GM21529 (cell line): Measurements from ENCODE around the gene ARMS2.

Experiments
- ATAC-seq: cut with Tn5 transposase; IDR thresholded peaks from one replicate; pipeline ENCODE4 v1.9.1; 2021; ENCODE audit not compliant: unreplicated experiment

The ARMS2 gene

GRCh38 chr10:122454603-122455080, at the start of gene ARMS2:
Gene ARMS2 (plus strand): TSS chr10:122454653. CDS start chr10:122454728, 75 bp downstream.
- ATAC-seq, result no peak

DNA sequence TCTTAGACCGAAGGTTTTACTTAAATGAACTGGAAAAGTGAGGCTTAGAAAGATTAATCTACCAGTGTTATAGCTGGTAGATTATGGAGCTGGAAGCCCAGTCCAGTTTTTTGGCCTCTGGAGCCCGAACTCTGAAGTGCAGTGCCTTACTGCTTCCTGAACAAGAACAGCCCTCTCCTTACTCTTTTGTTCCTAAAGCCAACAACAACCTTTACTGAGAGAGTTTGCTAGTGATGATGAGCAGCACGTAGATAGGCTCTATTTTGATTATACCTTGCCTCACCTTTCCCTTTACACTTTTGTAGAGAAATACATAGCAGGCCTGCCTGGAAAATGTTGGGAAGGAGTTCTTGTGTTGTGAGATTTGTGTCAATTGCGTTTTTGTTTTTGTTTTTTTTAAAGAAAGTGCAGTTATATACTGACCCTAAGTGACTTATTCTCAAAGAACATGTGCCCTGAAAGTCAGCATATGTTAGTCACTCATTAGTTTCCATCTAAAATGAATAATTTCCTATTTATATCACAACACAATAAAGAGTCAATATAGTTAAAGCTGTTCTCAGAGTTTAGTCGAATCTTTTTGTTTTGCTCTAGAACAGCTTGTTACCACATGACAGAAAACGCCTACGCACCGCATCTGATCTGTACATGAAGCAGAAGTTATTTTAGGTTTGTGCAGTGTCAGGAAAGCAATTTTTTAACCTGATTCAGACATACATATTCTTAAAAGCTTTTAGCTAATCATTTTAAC, 46.9 kb upstream of the ARMS2 start:
- ATAC-seq, result no peak

- ATAC-seq, result no peak
These were observed 41.1 kb upstream of the ARMS2 start for GRCh38 chr10:122413327-122413726.

GRCh38 chr10:122417667-122418066, 36.8 kb upstream of the ARMS2 start:
- no peak for ATAC-seq

DNA sequence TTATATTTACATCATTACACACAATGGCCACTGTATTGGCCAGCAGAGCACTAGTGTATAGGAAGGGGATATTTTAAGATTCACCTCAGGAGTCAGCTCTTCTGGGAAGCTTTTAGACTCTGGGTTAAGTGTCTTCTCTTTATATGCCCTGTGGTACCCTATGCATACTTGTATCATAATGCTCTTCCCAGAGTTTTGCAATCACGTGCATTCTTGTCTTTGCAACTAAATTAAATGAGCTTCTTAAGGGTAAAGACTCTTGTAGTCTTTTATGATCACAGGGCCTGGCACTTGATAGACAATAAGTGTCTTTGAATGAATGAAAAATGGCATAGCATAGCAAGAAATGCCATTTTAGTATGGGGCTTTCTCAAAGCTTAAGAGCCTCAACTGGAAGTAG, 35.4 kb upstream of the ARMS2 start:
- no peak for ATAC-seq

- ATAC-seq, result no peak
These were observed 34.4 kb upstream of the ARMS2 start for GRCh38 chr10:122419876-122420623.

DNA sequence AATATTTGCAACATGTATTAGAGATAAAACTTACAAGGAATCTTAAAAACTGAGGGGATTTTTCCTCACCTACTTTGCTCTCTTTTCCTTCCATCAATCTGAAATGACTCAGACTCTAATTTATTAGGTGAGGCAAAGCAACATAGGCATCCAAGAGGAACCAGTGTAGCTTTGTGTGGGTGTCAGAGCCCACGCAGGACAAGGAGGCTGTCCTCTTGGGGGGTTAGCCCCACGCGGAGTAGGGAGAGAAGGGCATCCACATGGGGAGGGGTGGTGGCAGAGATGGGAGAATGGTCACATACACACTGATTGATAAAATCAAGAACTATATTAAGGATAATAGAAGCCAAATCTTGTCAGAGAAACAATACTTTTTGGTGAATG, 33.8 kb upstream of the ARMS2 start:
- ATAC-seq, result no peak

GRCh38 chr10:122421054-122421625, 33.3 kb upstream of the ARMS2 start:
- no peak for ATAC-seq

- ATAC-seq, result no peak
These were observed 32.7 kb upstream of the ARMS2 start for GRCh38 chr10:122421742-122422141.

DNA sequence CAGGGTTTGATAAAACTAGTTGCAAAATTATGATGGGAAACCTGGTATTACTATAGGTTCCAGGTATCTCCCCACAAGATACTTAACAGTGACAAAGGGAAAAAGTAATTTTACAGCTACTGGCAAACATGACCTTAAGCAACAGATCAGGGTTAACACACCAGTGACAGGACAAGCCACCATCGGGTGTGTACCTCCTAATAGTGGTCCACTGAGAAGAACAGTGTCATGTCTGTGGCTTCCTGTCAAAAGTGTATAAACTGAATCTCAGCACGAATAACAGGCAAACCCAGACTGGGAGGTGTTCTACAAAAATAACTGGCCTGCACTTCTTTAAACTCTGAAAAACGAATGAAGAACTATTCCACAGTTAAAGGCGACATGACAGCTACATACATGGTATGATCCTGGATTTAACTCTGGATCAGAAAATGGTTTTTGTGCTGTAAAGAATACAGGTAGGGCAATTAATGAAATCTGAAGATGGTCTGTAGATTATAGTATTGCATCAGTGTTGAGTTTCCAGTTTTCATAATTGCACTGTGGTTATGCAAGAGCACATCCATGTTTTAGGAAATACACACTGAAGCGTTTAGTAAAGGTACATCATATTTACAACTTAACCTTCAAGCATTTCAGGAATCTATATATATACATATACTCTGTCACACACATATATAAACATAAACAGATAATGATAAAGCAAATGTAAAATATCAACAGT, 32.0 kb upstream of the ARMS2 start:
- ATAC-seq, result no peak

GRCh38 chr10:122424059-122424458, 30.4 kb upstream of the ARMS2 start:
- ATAC-seq, result no peak

DNA sequence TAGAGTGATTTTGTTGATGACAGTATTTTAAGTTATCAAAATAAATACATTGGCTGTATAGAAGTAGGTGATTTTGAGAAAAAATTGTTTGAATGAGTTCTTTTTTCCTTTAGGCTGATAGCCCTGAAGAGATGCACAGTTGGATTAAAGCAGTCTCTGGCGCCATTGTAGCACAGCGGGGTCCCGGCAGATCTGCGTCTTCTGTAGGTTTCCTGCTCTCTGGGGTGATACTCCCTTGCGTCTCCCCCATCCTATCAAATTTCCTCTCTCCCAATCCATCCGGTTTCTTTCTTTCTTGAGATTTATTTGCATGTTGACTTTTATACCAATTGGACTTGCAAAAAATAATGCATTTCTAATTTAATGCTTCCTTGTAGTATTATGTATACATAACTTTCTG, 27.6 kb upstream of the ARMS2 start:
- no peak for ATAC-seq

- no peak for ATAC-seq
These were observed 27.2 kb upstream of the ARMS2 start for GRCh38 chr10:122427280-122427679.

- ATAC-seq, result no peak
These were observed 19.1 kb upstream of the ARMS2 start for GRCh38 chr10:122435212-122435827.

DNA sequence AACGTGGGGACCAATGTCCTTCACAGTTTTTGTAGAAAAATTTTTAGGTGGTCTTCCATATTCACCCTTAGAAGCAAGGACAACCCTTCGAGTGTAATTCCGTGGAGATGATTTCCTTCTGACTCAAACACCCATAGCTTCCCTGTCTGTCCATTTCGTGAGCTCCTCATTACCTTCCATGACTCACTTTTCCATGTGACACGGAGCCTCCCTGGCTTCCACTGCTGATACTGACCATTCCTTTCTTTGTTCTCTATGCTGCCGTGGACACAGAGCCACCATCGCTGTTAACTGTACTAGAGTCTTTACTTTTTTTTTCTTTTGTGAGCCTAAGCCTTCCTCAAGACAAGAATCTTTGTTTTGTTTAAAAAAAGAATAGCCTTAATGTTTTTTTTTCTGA, 12.5 kb upstream of the ARMS2 start:
- ATAC-seq, result no peak

GRCh38 chr10:122445469-122445868, 9.0 kb upstream of the ARMS2 start:
- no peak for ATAC-seq

- ATAC-seq, result no peak
These were observed 8.5 kb upstream of the ARMS2 start for GRCh38 chr10:122445904-122446303.

GRCh38 chr10:122446668-122447423, 7.6 kb upstream of the ARMS2 start:
- ATAC-seq, result no peak

DNA sequence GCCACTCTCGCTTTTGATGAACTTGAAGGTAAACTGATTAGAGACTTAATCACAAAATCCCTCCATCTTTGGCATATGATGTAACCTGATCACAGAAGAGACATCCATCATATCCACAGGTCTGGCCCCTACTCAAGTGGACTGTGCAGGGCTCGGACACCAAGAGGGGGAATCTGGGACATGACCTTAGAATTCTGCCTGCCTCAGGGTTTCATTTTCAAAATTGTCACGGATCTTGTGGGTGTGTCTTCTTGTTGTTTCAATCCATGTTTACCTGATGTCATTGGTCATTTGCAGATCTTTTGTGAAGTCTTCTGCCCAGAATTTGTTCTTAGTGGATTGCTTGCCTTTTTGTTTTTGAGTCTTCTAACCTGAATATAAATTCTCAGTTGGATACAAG, 5.9 kb upstream of the ARMS2 start:
- no peak for ATAC-seq

GRCh38 chr10:122449153-122449552, 5.3 kb upstream of the ARMS2 start:
- ATAC-seq, result no peak
